GDM1 (cell line): ENCODE measurements around the gene AKAP11.

Experiments used
- DNase-seq: peaks from one replicate; lab custom pipeline; 2025; lab: John Stamatoyannopoulos, UW

The AKAP11 gene

DNA sequence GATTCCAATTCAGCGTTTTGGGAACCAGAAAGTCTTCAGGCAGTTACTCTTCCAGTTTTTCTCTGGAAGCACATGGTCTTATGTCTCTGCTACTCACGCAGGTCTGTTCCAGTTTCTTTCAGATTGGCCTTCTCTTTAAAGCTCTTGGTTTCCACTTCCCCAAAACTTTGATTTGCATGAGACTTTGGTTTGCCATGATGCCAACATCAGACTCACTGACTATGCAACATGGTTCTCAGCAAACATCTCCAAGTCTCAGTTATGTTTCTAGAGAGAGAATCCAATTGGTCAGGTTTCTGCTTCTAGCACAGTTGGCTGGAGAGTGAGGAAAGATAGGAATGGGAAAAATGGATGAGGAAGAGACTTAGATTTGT lies 3.1 kb downstream of the AKAP11 start:
- DNase-seq, result peak; percentile 33

GRCh38 chr13:42275506-42275905 lies 3.6 kb downstream of the AKAP11 start:
- DNase-seq, result no peak

GRCh38 chr13:42276683-42277082 lies 4.7 kb downstream of the AKAP11 start:
- DNase-seq, result no peak

GRCh38 chr13:42277618-42278276 lies 5.8 kb downstream of the AKAP11 start:
- DNase-seq, result no peak

DNA sequence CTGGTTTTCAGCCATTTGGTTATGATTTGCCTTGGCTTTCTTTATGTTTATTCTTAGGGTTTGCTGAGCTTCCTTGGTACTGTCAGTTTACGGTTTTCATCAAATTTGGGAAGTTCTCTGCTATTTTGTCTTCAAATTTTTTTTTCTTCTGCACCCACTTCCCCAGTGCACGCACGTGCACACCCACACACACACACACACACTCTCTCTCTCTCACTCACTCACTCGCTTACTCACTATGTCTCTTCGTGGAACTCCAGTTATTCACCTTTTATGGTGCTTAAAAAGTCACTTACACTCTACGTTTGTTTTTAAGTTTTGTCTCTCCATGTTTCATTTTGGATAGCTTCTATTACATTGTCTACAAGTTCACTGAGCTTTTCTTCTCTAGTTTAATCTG lies 7.1 kb downstream of the AKAP11 start:
- DNase-seq, result no peak

GRCh38 chr13:42279986-42280385 lies 8.0 kb downstream of the AKAP11 start:
- DNase-seq, result no peak

GRCh38 chr13:42280537-42280936 lies 8.6 kb downstream of the AKAP11 start:
- DNase-seq, result no peak

- DNase-seq, result no peak
Observed at GRCh38 chr13:42283574-42283973, 11.6 kb downstream of the AKAP11 start.

DNA sequence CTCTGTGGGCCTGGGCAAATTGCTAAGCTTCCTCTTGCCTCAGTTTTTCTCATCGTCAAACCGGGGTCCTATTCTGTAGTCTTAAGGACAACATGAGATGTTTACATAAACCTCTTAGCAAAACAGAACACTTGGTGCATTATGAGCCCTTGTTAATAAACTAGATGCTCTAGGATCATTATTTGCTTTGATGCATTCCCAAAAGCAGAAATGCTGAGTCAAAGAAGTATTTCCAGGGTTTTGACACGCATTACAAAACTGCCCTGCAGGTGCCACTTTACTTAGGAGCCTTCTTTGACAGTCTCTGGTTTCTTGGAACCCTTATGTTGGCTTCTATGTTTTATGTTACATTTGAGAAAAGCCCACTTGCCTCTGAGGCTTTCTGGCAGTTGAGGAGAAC lies 12.1 kb downstream of the AKAP11 start:
- no peak for DNase-seq

GRCh38 chr13:42298392-42298791 lies 26.4 kb downstream of the AKAP11 start:
- DNase-seq, result no peak

GRCh38 chr13:42305503-42305902 lies 33.6 kb downstream of the AKAP11 start:
- no peak for DNase-seq

DNA sequence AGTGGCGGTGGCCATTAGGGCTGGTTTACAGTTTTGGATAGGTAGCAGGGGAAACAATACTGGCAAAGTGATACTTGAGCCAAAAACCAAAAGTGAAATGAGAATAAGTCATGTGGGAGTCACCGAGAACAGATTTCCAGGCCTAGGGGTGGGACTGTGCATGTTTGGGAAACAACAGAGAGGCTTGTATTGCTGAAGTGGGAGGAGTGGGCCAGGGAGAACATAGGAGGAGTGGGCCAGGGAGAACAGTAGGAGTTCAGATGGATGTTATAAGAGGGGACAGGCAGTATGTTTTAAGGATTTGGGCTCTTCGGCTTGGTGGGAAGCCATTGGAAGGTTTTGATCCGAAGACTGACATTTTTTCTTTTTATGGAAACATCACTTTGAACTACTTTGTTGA lies 35.5 kb downstream of the AKAP11 start:
- DNase-seq, result no peak

- no peak for DNase-seq
Observed at GRCh38 chr13:42312817-42313431, 41.0 kb downstream of the AKAP11 start.

DNA sequence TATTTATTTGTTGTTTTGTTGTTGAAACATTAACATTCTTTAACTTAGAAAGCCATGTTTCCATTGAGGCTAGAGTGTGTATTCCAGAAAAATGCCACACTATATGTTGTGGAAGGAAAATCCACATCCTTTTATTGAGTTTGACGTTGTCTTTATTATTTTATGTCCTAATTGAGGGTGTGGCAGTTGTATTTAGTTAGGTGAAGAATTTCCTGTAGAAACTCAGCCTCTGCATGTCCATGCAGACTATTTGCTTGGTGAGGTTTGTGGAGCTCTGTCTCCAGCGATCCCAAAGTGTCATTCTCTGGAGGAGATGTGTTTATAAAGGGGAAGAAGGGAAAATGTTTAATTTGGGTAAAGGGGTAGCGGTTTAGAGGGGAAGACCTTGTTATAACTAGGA lies 46.6 kb downstream of the AKAP11 start:
- no peak for DNase-seq

DNA sequence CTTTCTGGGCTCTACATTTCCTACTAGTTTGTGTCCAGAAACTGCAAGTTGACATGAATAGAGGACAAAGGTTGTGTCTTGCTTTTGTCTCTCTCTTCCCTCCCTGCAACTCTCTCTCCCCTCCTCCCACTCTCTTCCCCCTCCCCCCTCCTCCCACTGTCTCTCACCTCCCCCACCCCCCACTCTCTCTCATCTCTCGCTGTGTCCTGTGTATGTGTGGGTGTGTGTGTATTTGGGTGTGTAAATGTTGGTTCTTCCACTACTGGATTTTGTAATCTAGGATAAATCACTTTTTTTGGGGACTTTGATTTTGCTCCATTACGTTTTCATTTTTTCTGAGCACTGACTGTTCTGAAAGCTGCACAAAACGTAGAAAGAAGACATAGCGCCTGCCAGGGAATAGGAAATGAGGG lies 48.4 kb downstream of the AKAP11 start:
- DNase-seq, result no peak

GRCh38 chr13:42322806-42323205 lies 50.9 kb downstream of the AKAP11 start:
- no peak for DNase-seq

DNA sequence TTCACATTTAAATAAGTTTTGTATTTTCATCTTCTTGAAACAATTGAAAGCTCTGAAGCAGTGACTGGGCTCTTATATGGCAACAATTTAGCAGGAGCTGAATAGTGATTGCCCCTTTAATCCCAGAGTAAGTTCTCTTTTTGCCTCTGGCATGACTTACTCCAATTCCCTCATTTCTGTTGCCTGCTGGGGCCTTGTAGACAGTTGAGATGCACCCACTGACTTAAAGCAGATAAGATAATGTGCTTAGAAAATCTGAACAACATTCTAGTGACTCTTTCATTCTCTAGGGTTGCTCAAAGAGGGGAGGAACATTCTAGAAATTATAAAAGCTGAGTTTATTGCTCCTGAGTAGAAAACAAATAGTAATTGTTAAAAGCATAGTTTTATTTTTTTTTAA lies 52.8 kb downstream of the AKAP11 start:
- no peak for DNase-seq

GRCh38 chr13:42327725-42328124 lies 55.8 kb downstream of the AKAP11 start:
- no peak for DNase-seq

DNA sequence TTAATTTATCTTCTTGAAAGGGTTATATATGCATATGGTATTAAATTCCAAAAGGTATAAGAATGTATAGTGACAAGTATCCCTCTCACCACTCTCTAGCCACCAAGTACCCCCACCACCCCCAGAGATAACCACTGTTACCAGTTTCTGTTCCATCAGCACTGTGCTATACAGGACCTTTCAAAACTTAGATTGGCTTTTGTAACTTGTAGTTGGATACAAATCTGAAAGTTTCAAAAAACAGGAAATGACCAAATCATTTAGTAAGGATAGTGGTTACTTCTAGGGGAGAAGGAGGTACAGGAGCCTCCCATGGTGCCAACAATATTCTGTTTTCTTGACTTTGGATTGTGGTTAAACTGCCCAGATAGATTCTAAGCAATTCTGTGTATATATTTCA lies 56.7 kb downstream of the AKAP11 start:
- no peak for DNase-seq

GRCh38 chr13:42329239-42329638 lies 57.3 kb downstream of the AKAP11 start:
- DNase-seq, result no peak

DNA sequence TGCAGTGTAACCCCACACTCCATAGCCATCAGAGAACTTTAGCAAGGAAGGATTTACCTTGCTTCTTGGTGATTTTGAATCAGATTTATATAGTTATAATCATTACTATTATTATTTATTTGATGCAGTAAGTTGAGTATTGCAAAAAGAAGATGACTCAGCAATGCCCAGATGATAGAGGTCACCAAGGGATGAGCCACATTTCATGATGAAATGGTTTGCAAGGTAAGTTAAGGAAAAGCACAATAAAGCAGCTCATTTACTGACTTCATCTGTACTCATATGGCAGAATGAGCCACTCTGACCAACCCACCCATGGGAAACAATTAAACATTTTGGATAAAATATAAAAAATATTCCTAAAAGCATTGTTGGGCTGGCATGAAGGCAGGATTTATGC lies 59.1 kb downstream of the AKAP11 start:
- DNase-seq, result no peak

GRCh38 chr13:42333613-42334328 lies 61.8 kb downstream of the AKAP11 start:
- DNase-seq, result peak; percentile 18

GRCh38 chr13:42334329-42334706 lies 62.4 kb downstream of the AKAP11 start:
- no peak for DNase-seq
